ENCODE data around the gene SLC26A4. TPM values are rescaled to one million over a fixed set of nuclear protein-coding genes. Genes with fewer than 3 reads are reported as not detected.

SLC26A4 gene
- total and polyA plus RNA-seq, 4 experiments from 2014 or later, result not detected

DNA sequence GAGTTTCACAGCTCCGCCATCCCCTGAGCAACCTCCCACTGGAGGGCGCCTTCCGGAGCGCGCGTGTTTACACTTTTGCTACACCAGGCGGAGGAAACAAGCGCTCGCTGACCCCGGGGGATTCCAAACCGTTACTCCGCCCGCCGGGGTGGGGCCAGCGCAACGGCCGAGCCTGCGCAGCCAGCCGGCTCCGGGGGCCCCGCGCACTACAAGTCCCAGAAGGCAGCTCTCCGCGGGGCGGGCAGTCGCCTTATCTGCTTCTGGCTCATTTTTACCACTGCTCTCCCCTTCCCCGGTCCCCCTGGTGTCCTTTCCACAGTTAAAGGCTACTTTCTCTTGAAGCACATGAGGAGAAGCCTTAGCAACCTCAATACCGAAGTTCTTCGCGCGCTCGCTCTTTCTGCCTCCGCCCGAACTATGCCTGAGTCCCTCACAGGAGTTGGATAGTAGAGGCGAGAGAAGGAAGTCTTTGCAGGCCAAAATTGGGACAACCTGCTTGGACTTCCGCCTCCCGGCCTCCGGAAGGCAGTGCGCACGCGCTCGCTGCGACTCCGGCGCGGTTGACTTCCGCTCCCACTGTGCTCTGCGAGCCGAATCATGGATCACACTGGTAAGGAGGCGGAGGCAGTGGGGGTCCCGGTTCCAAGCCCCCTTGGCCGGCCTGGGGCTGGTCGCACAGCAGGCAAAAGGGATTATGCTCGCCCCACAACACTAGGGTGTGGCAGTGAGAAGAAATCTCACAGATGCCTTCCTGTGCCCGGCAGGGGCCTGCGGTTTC is 83.1 kb downstream of the SLC26A4 start, which contains the start of gene CBLL1:
Gene CBLL1 (plus strand): TSS at position 576 of the 778 bp plus-strand sequence. CDS start 22 bp downstream, at position 598.
- Mint-ChIP-seq H3K27ac (peak within 1 kb of the TSS; percentile 99 to 100 (median 100)), H3K4me3 (peak within 1 kb of the TSS; percentile 90 to 100 (median 97)), H3K9me3 (peaks cover 0 to 4% (median 0%) of the 10 kb centered on the region in 8 donors), H3K36me3 (peaks cover 13 to 24% of the 10 kb centered on the region in 2 donors), H3K4me1 (peaks cover 27 to 57% (median 41%) of the 10 kb centered on the region in 4 donors), H3K27me3 (no peaks in the 10 kb centered on the region)
- peak; percentile 96 to 98 (median 97) for DNase-seq
- CTCF ChIA-PET (ENCODE audit: partially characterized antibody), result interaction anchor here (0.6 to 11.5 kb wide), 37 partner anchors 10 to 596 kb away, joined by 3 to 504 read pairs (median 4); partner anchors contain the start of genes COG5, DLD, DUS4L and HBP1
- Histone ChIP-seq H3K4me1 (ENCODE audit: insufficient read depth, low read length) (peaks cover 55% of the 10 kb centered on the region), H3K9me3 (ENCODE audit: control insufficient read depth in 1 of 2, low read length in 2 of 2) (no peaks in the 10 kb centered on the region), H3K36me3 (ENCODE audit: insufficient read depth, low read length) (peaks cover under 1% of the 10 kb centered on the region), H3K27me3 (ENCODE audit: insufficient read depth, low read length) (no peaks in the 10 kb centered on the region), H3K27ac (ENCODE audit: low read depth, low read length) (peak within 1 kb of the TSS; percentile 99), H3K4me3 (ENCODE audit: low read length in 2 of 2) (peak within 1 kb of the TSS; percentile 97 to 98)
- intact Hi-C loops (cut with micrococcal nuclease), result loop anchor here (1.0 to 5.0 kb wide), 10 partner anchors 17 to 1456 kb away; partner anchors contain the start of genes CCDC71L, COG5, DLD and DUS4L
- POLR2A ChIA-PET (ENCODE audit: partially characterized antibody), result interaction anchor here (0.6 to 12.5 kb wide), 40 partner anchors 8 to 698 kb away, joined by 3 to 408 read pairs (median 5); partner anchors contain the start of genes BCAP29, COG5, DLD and DUS4L

DNA sequence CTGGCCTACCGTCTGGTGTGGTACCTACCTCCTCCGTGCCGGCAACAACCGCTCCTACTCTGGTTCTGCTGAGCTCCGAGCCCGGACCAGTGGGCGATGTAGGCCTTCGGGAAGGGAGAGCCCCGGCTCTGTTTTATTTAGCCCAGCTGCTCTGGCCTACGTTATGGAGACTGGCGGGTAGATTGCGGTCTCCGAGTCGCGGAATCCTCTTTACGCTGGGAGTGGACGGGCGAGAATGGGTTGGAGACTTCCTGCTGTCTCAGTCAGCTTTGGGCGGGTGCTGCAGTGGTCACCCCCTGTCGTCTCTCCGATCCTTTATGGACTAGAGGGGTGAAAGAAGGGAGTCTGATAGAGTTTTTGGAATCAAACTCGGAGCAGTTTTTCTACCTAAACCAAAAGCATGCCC is 83.7 kb downstream of the SLC26A4 start:
- Histone ChIP-seq H3K9me3 (ENCODE audit: control insufficient read depth in 1 of 2, low read length in 2 of 2) (no peaks in the 10 kb centered on the region), H3K36me3 (ENCODE audit: insufficient read depth, low read length) (peaks cover 6% of the 10 kb centered on the region), H3K27me3 (ENCODE audit: insufficient read depth, low read length) (no peaks in the 10 kb centered on the region), H3K4me3 (ENCODE audit: low read length in 2 of 2) (peak overlapping the region; percentile 97 to 98), H3K27ac (ENCODE audit: low read depth, low read length) (peak overlapping the region; percentile 99), H3K4me1 (ENCODE audit: insufficient read depth, low read length) (peaks cover 61% of the 10 kb centered on the region)
- no peak for DNase-seq
- H3K27me3 Mint-ChIP-seq, result no peaks in the 10 kb centered on the region
- H3K36me3 Mint-ChIP-seq, result peaks cover 16 to 26% of the 10 kb centered on the region in 2 donors
- intact Hi-C loops (cut with micrococcal nuclease), result loop anchor here (2.0 to 5.0 kb wide), 5 partner anchors 16 to 1457 kb away; partner anchors contain the start of genes CCDC71L and PIK3CG
- CTCF ChIA-PET (ENCODE audit: partially characterized antibody), result interaction anchor here (0.6 to 11.5 kb wide), 11 partner anchors 11 to 576 kb away, joined by 3 to 504 read pairs (median 11); partner anchors contain the start of gene HBP1
- H3K9me3 Mint-ChIP-seq, result peaks cover 0 to 4% (median 0%) of the 10 kb centered on the region in 8 donors
- POLR2A ChIA-PET (ENCODE audit: partially characterized antibody), result interaction anchor here (0.8 to 12.5 kb wide), 22 partner anchors 8 to 576 kb away, joined by 3 to 408 read pairs (median 14); partner anchors contain the start of genes BCAP29, COG5, DLD and DUS4L
- H3K27ac Mint-ChIP-seq, result peak overlapping the region; percentile 99 to 100 (median 100)
- H3K4me1 Mint-ChIP-seq, result peaks cover 30 to 60% (median 42%) of the 10 kb centered on the region in 4 donors
- peak overlapping the region; percentile 90 to 100 (median 97) for H3K4me3 Mint-ChIP-seq

DNA sequence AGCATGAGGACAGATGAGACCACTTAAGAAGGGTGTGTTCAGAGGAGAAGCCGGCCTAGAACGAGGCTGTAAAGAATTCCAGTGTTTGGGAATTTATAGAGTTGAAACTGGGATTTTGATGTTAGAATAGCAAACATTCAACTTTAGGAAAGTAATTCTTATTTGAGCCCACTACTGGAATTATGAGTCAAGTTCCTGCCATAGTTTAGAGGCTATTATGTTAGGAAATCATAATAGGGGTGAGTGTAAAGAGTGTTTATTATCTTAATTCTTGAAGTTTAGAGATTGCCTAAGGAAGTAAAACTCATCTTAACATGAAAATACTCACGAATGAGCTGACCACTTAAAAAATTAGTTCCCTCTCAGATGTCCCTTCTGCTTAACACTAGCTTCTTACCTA is 85.4 kb downstream of the SLC26A4 start:
- no peaks in the 10 kb centered on the region for H3K27me3 Mint-ChIP-seq
- H3K27ac ChIP-seq (ENCODE audit: low read depth, low read length), result peak overlapping the region; percentile 99
- H3K36me3 Mint-ChIP-seq, result peaks cover 28 to 37% of the 10 kb centered on the region in 2 donors
- peaks cover 33 to 67% (median 49%) of the 10 kb centered on the region in 4 donors for H3K4me1 Mint-ChIP-seq
- peak overlapping the region; percentile 65 to 100 (median 97) for H3K27ac Mint-ChIP-seq
- H3K27me3 ChIP-seq (ENCODE audit: insufficient read depth, low read length), result no peaks in the 10 kb centered on the region
- peak overlapping the region; percentile 90 to 100 (median 97) for H3K4me3 Mint-ChIP-seq
- ChIA-PET CTCF (ENCODE audit: partially characterized antibody) (interaction anchor here (1.3 to 11.5 kb wide), 5 partner anchors 10 to 131 kb away, joined by 3 to 504 read pairs (median 23); no protein-coding TSS in a partner anchor), POLR2A (ENCODE audit: partially characterized antibody) (interaction anchor here (0.8 to 12.5 kb wide), 11 partner anchors 10 to 577 kb away, joined by 3 to 408 read pairs (median 15); partner anchors contain the start of genes DLD and HBP1)
- peak overlapping the region in 1 of 2 donors; percentile 97 for H3K4me3 ChIP-seq (ENCODE audit: low read length in 2 of 2)
- H3K9me3 Mint-ChIP-seq, result peaks cover 0 to 4% (median 0%) of the 10 kb centered on the region in 8 donors
- intact Hi-C loops (cut with micrococcal nuclease), result loop anchor here (5.0 kb wide), 1 partner anchor 284 kb away; no protein-coding TSS in a partner anchor
- no peak for DNase-seq
- H3K36me3 ChIP-seq (ENCODE audit: insufficient read depth, low read length), result peaks cover 14% of the 10 kb centered on the region
- H3K4me1 ChIP-seq (ENCODE audit: insufficient read depth, low read length), result peaks cover 69% of the 10 kb centered on the region
- no peaks in the 10 kb centered on the region for H3K9me3 ChIP-seq (ENCODE audit: control insufficient read depth in 1 of 2, low read length in 2 of 2)

DNA sequence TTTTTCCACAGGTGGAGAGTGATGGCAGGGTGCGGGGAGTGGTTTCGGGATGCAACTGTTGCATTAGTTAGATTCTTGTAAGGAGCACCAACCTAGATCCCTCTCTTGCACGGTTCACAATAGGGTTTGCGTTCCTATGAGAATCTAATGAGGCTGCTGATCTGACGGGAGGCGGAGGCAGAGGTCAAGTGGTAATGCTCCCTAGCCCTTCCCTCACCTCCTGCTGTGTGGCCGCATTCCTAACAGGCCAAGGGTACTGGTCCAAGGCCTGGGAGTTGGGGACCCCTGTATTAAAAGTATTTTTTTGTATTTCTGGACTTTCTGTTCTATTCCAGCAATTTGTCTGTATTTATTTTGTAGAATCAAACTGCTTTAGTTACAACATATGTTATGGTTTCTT is 90.5 kb downstream of the SLC26A4 start:
- Mint-ChIP-seq H3K4me1 (peaks cover 23 to 51% (median 35%) of the 10 kb centered on the region in 4 donors), H3K4me3 (peak overlapping the region in 1 of 8 donors; percentile 35), H3K27me3 (no peaks in the 10 kb centered on the region), H3K36me3 (peaks cover 55 to 60% of the 10 kb centered on the region in 2 donors), H3K27ac (peak overlapping the region in 4 of 7 donors; percentile 19 to 80 (median 60)), H3K9me3 (no peaks in the 10 kb centered on the region)
- no peak overlapping the region for H3K27ac ChIP-seq (ENCODE audit: low read depth, low read length)
- no peaks in the 10 kb centered on the region for H3K27me3 ChIP-seq (ENCODE audit: insufficient read depth, low read length)
- intact Hi-C loops (cut with micrococcal nuclease), result no loop called here
- H3K4me1 ChIP-seq (ENCODE audit: insufficient read depth, low read length), result peaks cover 55% of the 10 kb centered on the region
- CTCF ChIA-PET (ENCODE audit: partially characterized antibody), result no interaction called here
- DNase-seq, result no peak
- POLR2A ChIA-PET (ENCODE audit: partially characterized antibody), result no interaction called here
- H3K9me3 ChIP-seq (ENCODE audit: control insufficient read depth in 1 of 2, low read length in 2 of 2), result no peaks in the 10 kb centered on the region
- H3K4me3 ChIP-seq (ENCODE audit: low read length in 2 of 2), result no peak overlapping the region
- peaks cover 43% of the 10 kb centered on the region for H3K36me3 ChIP-seq (ENCODE audit: insufficient read depth, low read length)

DNA sequence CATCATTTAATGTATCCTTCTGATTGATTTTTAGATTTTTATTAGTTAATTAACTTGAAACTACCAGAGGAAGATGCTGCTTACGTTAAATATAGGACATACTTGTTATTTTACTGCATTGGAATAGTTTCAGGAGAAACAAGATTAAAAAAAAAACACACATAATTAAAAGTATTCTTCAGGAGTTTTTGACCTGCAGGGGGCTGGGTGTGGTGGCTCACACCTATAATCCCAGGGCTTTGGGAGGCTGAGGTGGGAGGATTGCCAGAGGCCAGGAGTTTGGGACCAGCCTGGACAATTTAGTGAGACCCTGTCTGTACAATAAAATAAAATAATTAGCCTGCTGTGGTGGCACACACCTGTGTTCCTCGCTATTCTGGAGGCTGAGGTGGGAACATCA is 94.0 kb downstream of the SLC26A4 start:
- H3K4me1 Mint-ChIP-seq, result peaks cover 12 to 46% (median 19%) of the 10 kb centered on the region in 4 donors
- peaks cover 64% of the 10 kb centered on the region for H3K36me3 ChIP-seq (ENCODE audit: insufficient read depth, low read length)
- POLR2A ChIA-PET (ENCODE audit: partially characterized antibody), result interaction anchor here (1.9 to 2.3 kb wide), 2 partner anchors 10 to 120 kb away, joined by 5 to 31 read pairs; partner anchors contain the start of gene CBLL1
- H3K4me3 ChIP-seq (ENCODE audit: low read length in 2 of 2), result no peak overlapping the region
- CTCF ChIA-PET (ENCODE audit: partially characterized antibody), result interaction anchor here (1.9 to 2.0 kb wide), 2 partner anchors 10 to 120 kb away, joined by 12 to 23 read pairs; partner anchors contain the start of gene CBLL1
- H3K9me3 Mint-ChIP-seq, result no peaks in the 10 kb centered on the region
- no peak overlapping the region for H3K27ac ChIP-seq (ENCODE audit: low read depth, low read length)
- intact Hi-C loops (cut with micrococcal nuclease), result no loop called here
- peaks cover 73 to 77% of the 10 kb centered on the region in 2 donors for H3K36me3 Mint-ChIP-seq
- H3K27ac Mint-ChIP-seq, result peak overlapping the region in 6 of 7 donors; percentile 36 to 75 (median 51)
- DNase-seq, result no peak
- H3K4me1 ChIP-seq (ENCODE audit: insufficient read depth, low read length), result peaks cover 21% of the 10 kb centered on the region
- H3K4me3 Mint-ChIP-seq, result no peak overlapping the region
- no peaks in the 10 kb centered on the region for H3K9me3 ChIP-seq (ENCODE audit: control insufficient read depth in 1 of 2, low read length in 2 of 2)
- H3K27me3 Mint-ChIP-seq, result no peaks in the 10 kb centered on the region
- H3K27me3 ChIP-seq (ENCODE audit: insufficient read depth, low read length), result no peaks in the 10 kb centered on the region

DNA sequence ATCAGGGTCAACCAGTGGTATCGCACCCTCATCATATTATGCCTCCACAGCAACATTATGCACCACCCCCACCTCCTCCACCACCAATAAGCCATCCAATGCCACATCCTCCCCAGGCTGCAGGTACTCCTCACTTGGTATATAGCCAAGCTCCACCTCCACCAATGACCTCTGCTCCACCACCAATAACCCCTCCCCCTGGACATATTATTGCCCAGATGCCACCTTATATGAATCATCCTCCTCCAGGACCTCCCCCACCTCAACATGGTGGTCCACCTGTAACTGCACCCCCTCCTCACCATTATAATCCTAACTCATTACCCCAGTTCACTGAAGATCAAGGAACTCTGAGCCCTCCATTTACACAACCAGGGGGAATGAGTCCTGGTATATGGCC is 98.0 kb downstream of the SLC26A4 start:
- peak overlapping the region in 1 of 8 donors; percentile 12 for H3K4me3 Mint-ChIP-seq

More for the DNA sequence above, 98.0 kb downstream of the SLC26A4 start:
- H3K27ac ChIP-seq (ENCODE audit: low read depth, low read length), result no peak overlapping the region
- peaks cover 54% of the 10 kb centered on the region for H3K36me3 ChIP-seq (ENCODE audit: insufficient read depth, low read length)
- H3K4me1 ChIP-seq (ENCODE audit: insufficient read depth, low read length), result no peaks in the 10 kb centered on the region
- no peak for DNase-seq
- no peaks in the 10 kb centered on the region for H3K27me3 ChIP-seq (ENCODE audit: insufficient read depth, low read length)
- H3K4me3 ChIP-seq (ENCODE audit: low read length in 2 of 2), result no peak overlapping the region
- ChIA-PET POLR2A (ENCODE audit: partially characterized antibody) (interaction anchor here (0.8 to 4.0 kb wide), 6 partner anchors 8 to 109 kb away, joined by 3 to 24 read pairs (median 4); partner anchors contain the start of gene CBLL1), CTCF (ENCODE audit: partially characterized antibody) (interaction anchor here (3.1 kb wide), 1 partner anchor 116 kb away, joined by 9 read pairs; no protein-coding TSS in a partner anchor)
- Mint-ChIP-seq H3K27ac (peak overlapping the region in 3 of 7 donors; percentile 5 to 87 (median 81)), H3K36me3 (peaks cover 54 to 71% of the 10 kb centered on the region in 2 donors), H3K27me3 (no peaks in the 10 kb centered on the region), H3K9me3 (no peaks in the 10 kb centered on the region), H3K4me1 (peaks cover 3 to 21% (median 7%) of the 10 kb centered on the region in 4 donors)
- H3K9me3 ChIP-seq (ENCODE audit: control insufficient read depth in 1 of 2, low read length in 2 of 2), result no peaks in the 10 kb centered on the region
- intact Hi-C loops (cut with micrococcal nuclease), result no loop called here

Measured in CD4-positive, alpha-beta memory T cell (primary cell).